Sigmoid colon (tissue), 4 donors: ENCODE measurements around the gene MSX1.

Experiments used
- CTCF ChIP-seq, 4 experiments: fragments of 450-650 bp in 3 of 4; fragments of 200-600 bp in 1 of 4; IDR thresholded peaks; one replicate each; pipeline ENCODE4 v1.5.1; 2016 to 2019; ENCODE audit warnings: antibody characterized with exemption in 4 of 4, mild to moderate bottlenecking in 3 of 4, moderate library complexity in 2 of 4
- EP300 ChIP-seq, 4 donors: sonication (generic); formaldehyde crosslinking; IDR thresholded peaks; one replicate each; pipeline ENCODE4 v1.6.1; 2017; ENCODE audit warnings: antibody characterized with exemption in 4 of 4
- POLR2A ChIP-seq, 2 donors: fragments of 450-650 bp; IDR thresholded peaks; one replicate each; pipeline ENCODE4 v1.6.1; 2016; ENCODE audit warnings: antibody characterized with exemption in 2 of 2, mild to moderate bottlenecking in 2 of 2, moderate library complexity in 2 of 2

DNA sequence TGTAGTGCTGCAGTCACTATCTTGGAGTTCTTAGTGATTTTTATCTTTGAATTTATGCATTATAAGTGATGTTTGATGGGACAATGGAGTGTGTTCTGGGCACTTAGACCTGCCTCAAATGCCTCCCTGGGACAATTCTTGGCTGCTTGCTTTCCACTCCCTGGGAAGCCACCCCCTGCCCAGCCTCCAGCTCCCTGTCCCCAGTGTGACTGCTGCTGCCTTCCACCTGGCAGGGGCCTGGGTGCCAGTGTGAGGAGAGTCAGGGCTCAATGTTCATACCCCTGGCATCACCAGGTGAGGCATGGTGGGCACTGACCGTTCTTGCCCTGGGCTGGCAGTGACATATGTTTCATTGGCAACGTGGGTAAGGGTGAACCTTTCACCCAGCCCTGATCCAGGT lies 14.8 kb downstream of the MSX1 start:
- TF ChIP-seq CTCF (IDR thresholded peaks at IDR 0.05) (no peak), EP300 (IDR thresholded peaks at IDR 0.05) (no peak), POLR2A (IDR thresholded peaks at IDR 0.05) (no peak)
